Ovary (tissue), 3 donors: ENCODE results near the gene TMEM164.

Experiments
- CTCF ChIP-seq, 3 donors: fragments of 450-650 bp in 2 of 3; fragments of 200-600 bp in 1 of 3; IDR thresholded peaks; one replicate each; pipeline versions ENCODE4 v1.5.1 to v1.8.0; 2016 to 2022; ENCODE audit warnings: antibody characterized with exemption in 3 of 3, mild to moderate bottlenecking in 1 of 3
- EP300 ChIP-seq: sonication (generic); formaldehyde crosslinking; IDR thresholded peaks from one replicate; pipeline ENCODE4 v1.6.1; 2017; ENCODE audit warnings: antibody characterized with exemption
- POLR2A ChIP-seq: fragments of 450-650 bp; IDR thresholded peaks from one replicate; pipeline ENCODE4 v1.6.1; 2017; ENCODE audit warnings: antibody characterized with exemption, mild to moderate bottlenecking, moderate library complexity
- donor health status: DM: no; HTN: no; CAD: no.

GRCh38 chrX:109959356-109959871 is 43.5 kb upstream of the TMEM164 start:
- TF ChIP-seq POLR2A (no peak), CTCF (IDR thresholded peaks at IDR 0.05) (no peak), EP300 (no peak)
